ENCODE results near the gene ZNF710.
A peak's percentile ranks its signal among the peaks of the same experiment; 100 is the strongest.

ZNF710 gene

GRCh38 chr15:90025489-90026033, 24.4 kb downstream of the ZNF710 start:
- Histone ChIP-seq H3K4me1 (ENCODE audit: insufficient read depth, low read length, poor library complexity, severe bottlenecking) (peaks cover 28% of the 10 kb centered on the region), H3K27me3 (ENCODE audit: insufficient read depth, low read length, poor library complexity, severe bottlenecking) (no peaks in the 10 kb centered on the region), H4K20me1 (ENCODE audit: insufficient read depth, low read length, poor library complexity, severe bottlenecking) (no peaks in the 10 kb centered on the region), H3K9me2 (replicated peaks; ENCODE audit: low read depth, low read length) (no peaks in the 10 kb centered on the region), H2AFZ (ENCODE audit: low read length) (no peak overlapping the region; the same call in 1 of the 2 replicates), H3F3A (ENCODE audit: low read depth) (no peaks in the 10 kb centered on the region), H3K4me2 (ENCODE audit: low read depth, low read length, poor library complexity, severe bottlenecking) (no peak overlapping the region), H3K4me3 (ENCODE audit: low read length, poor library complexity, severe bottlenecking) (no peak overlapping the region), H3K36me3 (ENCODE audit: insufficient read depth, low read length) (no peaks in the 10 kb centered on the region), H3K9ac (ENCODE audit: low read depth, low read length, poor library complexity, severe bottlenecking) (peak overlapping the region; percentile 12), H3K9me3 (ENCODE audit: insufficient read depth, low read depth, low read length) (no peaks in the 10 kb centered on the region; the same call in 1 of the 2 replicates), H3K79me2 (ENCODE audit: insufficient read depth, low read length) (peaks cover 38% of the 10 kb centered on the region; the same call in 1 of the 2 replicates)
- no peak for TF ChIP-seq CTCF (conservative IDR thresholded peaks at IDR 0.05; ENCODE audit: low read length)
- no peak for TF ChIP-seq EZH2phosphoT487 (IDR thresholded peaks at IDR 0.05; ENCODE audit: borderline replicate concordance)

- Histone ChIP-seq H3F3A (ENCODE audit: low read depth) (no peaks in the 10 kb centered on the region), H3K36me3 (ENCODE audit: insufficient read depth, low read length) (no peaks in the 10 kb centered on the region), H4K20me1 (ENCODE audit: insufficient read depth, low read length, poor library complexity, severe bottlenecking) (no peaks in the 10 kb centered on the region), H3K4me1 (ENCODE audit: insufficient read depth, low read length, poor library complexity, severe bottlenecking) (peaks cover 48% of the 10 kb centered on the region), H3K9ac (ENCODE audit: low read depth, low read length, poor library complexity, severe bottlenecking) (no peak overlapping the region), H3K4me2 (ENCODE audit: low read depth, low read length, poor library complexity, severe bottlenecking) (no peak overlapping the region), H3K9me3 (ENCODE audit: insufficient read depth, low read depth, low read length) (no peaks in the 10 kb centered on the region; the same call in 1 of the 2 replicates), H3K27me3 (ENCODE audit: insufficient read depth, low read length, poor library complexity, severe bottlenecking) (no peaks in the 10 kb centered on the region), H3K9me2 (replicated peaks; ENCODE audit: low read depth, low read length) (no peaks in the 10 kb centered on the region), H3K4me3 (ENCODE audit: low read length, poor library complexity, severe bottlenecking) (no peak overlapping the region), H3K79me2 (ENCODE audit: insufficient read depth, low read length) (peaks cover 38% of the 10 kb centered on the region), H2AFZ (ENCODE audit: low read length) (no peak overlapping the region)
- TF ChIP-seq EZH2phosphoT487 (IDR thresholded peaks at IDR 0.05; ENCODE audit: borderline replicate concordance) = no peak
- no peak for TF ChIP-seq CTCF (conservative IDR thresholded peaks at IDR 0.05; ENCODE audit: low read length)
These were observed 27.3 kb downstream of the ZNF710 start for GRCh38 chr15:90028376-90028944.

DNA sequence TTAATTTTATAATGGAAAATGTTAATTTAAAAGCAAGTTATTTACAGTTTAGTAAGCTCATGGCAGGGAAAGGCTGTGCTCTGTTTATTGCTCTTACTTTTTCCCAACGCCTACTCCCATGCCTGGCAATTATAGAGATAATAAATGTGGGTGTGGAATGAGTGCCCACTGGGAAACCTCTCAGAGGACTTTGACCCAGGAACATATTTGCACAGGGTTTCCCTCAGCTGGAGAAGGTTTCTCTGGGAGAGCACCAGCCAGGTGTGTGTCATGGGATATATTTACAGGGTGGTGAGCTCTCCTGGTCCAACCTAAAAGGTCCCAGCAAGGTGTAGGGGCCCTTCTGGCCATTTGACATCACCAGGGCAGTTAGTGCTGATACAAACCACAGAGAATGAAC, 27.9 kb downstream of the ZNF710 start:
- H3K9ac ChIP-seq (ENCODE audit: low read depth, low read length, poor library complexity, severe bottlenecking) = no peak overlapping the region
- TF ChIP-seq CTCF (conservative IDR thresholded peaks at IDR 0.05; ENCODE audit: low read length) (no peak), EZH2phosphoT487 (IDR thresholded peaks at IDR 0.05; ENCODE audit: borderline replicate concordance) (no peak)
- no peak overlapping the region for H3K4me2 ChIP-seq (ENCODE audit: low read depth, low read length, poor library complexity, severe bottlenecking)
- H3F3A ChIP-seq (ENCODE audit: low read depth) = no peaks in the 10 kb centered on the region
- H4K20me1 ChIP-seq (ENCODE audit: insufficient read depth, low read length, poor library complexity, severe bottlenecking) = no peaks in the 10 kb centered on the region
- peaks cover 39% of the 10 kb centered on the region for H3K79me2 ChIP-seq (ENCODE audit: insufficient read depth, low read length)
- H3K27me3 ChIP-seq (ENCODE audit: insufficient read depth, low read length, poor library complexity, severe bottlenecking) = no peaks in the 10 kb centered on the region
- H3K36me3 ChIP-seq (ENCODE audit: insufficient read depth, low read length) = no peaks in the 10 kb centered on the region
- no peaks in the 10 kb centered on the region; the same call in 1 of the 2 replicates for H3K9me3 ChIP-seq (ENCODE audit: insufficient read depth, low read depth, low read length)
- H3K4me1 ChIP-seq (ENCODE audit: insufficient read depth, low read length, poor library complexity, severe bottlenecking) = peaks cover 52% of the 10 kb centered on the region
- no peak overlapping the region for H2AFZ ChIP-seq (ENCODE audit: low read length)
- H3K9me2 ChIP-seq (replicated peaks; ENCODE audit: low read depth, low read length) = no peaks in the 10 kb centered on the region
- H3K4me3 ChIP-seq (ENCODE audit: low read length, poor library complexity, severe bottlenecking) = no peak overlapping the region
